Activated T-cell treated with anti-CD3 and anti-CD28 coated beads, Interleukin-2, amount 50 U/mL, for 4 hours (primary cell): ENCODE results near the gene SMARCA2. TPM values are rescaled to one million over a fixed set of nuclear protein-coding genes. Genes with fewer than 3 reads are reported as not detected.
"Not testable (repeated sequence)": the region's sequence is repeated elsewhere in the genome, so short reads cannot be mapped to it uniquely, and the experiment has no call there.

Experiments used
- ATAC-seq, 2 donors: fragments of 200-7000 bp; cut with Tn5 transposase; one replicate each; pipeline ENCODE4 v1.10.0; 2021
- DNase-seq: peaks from one replicate; pipeline ENCODE4 v3.0.0-alpha.2; 2020
- H3K27me3 Mint-ChIP-seq: one replicate; pipeline ENCODE4 v1.8.0; 2021; ENCODE audit warnings: low read depth, mixed read lengths
- H3K36me3 Mint-ChIP-seq: one replicate; pipeline ENCODE4 v1.8.0; 2022; ENCODE audit warnings: mixed read lengths; ENCODE audit not compliant: insufficient read depth
- H3K4me1 Mint-ChIP-seq: one replicate; pipeline ENCODE4 v1.8.0; 2021; ENCODE audit warnings: low read depth, mixed read lengths
- H3K4me3 Mint-ChIP-seq: one replicate; pipeline ENCODE4 v1.8.0; 2021; ENCODE audit warnings: mild to moderate bottlenecking, moderate library complexity, mixed read lengths
- H3K9me3 Mint-ChIP-seq: one replicate; pipeline ENCODE4 v1.8.0; 2021; ENCODE audit warnings: mixed read lengths
- total RNA-seq, 3 donors: library from RNA; stranded (reverse); gene quantifications; one replicate each; pipeline ENCODE4 v1.2.1, GENCODE V29; 2021

The SMARCA2 gene
- total RNA-seq, 3 donors from 2014 or later, result 65.4 to 120 (median 93.5) TPM

DNA sequence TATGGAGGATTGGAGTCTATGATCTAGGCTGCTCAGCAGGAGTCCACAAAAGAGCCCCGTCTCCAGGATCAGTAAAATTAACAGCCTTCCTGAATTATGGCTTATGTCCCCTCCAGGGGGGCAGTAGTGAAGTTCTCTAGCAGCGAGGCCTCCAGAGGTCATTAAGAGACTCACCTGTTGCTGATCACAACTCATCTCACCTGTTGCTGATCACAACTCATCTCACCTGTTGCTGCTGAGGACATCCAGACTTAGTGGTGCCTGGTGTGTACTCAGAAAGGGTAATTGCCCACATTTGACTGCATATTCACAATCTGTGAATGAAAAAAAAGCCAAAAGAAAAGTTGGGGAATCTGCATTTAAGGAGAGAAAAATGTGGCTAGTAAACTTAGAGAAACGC is 129.5 kb downstream of the SMARCA2 start:
- Mint-ChIP-seq H3K4me3 (no peak overlapping the region), H3K9me3 (no peaks in the 10 kb centered on the region), H3K4me1 (peaks cover 59% of the 10 kb centered on the region), H3K36me3 (peaks cover 26% of the 10 kb centered on the region), H3K27me3 (no peaks in the 10 kb centered on the region)
- ATAC-seq (no peak), DNase-seq (no peak)

DNA sequence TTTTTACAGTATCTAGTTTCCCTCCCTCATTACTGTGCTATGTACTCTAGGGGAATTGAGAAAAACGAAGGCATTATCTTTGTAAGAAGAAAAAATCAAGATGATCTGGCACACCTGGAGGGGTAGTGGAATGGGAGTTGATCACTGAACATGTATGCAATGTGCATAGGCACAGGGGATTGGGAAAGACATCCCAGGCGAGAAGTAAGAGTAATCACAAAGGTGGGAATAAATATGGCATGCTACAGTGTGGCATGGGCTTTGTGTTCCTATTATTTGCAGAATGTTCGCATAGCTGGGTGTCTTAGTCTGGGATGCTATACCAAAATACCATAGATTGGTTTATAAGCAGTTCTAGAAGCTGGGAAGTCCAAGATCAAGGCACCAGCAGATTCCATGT is 130.6 kb downstream of the SMARCA2 start:
- peaks cover 54% of the 10 kb centered on the region for H3K4me1 Mint-ChIP-seq
- no peaks in the 10 kb centered on the region for H3K27me3 Mint-ChIP-seq
- H3K9me3 Mint-ChIP-seq, result no peaks in the 10 kb centered on the region
- ATAC-seq (no peak), DNase-seq (no peak)
- peaks cover 24% of the 10 kb centered on the region for H3K36me3 Mint-ChIP-seq
- H3K4me3 Mint-ChIP-seq, result no peak overlapping the region

DNA sequence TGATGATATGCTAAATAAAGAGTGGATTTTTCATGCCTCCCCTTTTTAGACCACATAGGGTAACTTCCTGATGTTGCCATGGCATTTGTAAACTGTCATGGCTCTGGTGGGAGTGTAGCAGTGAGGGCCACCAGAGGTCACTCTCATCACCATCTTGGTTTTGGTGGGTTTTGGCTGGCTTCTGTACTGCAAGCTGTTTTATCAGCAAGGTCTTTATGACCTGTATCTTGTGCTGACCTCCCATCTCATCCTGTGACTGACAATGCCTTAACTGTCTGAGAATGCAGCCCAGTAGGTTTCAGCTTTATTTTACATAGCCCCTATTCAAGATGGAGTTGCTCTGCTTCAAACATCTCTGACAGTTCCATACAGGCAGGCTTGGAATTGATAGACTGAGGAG is 131.6 kb downstream of the SMARCA2 start:
- Mint-ChIP-seq H3K4me1 (peaks cover 50% of the 10 kb centered on the region), H3K36me3 (peaks cover 19% of the 10 kb centered on the region)
- DNase-seq, result not testable (repeated sequence)

DNA sequence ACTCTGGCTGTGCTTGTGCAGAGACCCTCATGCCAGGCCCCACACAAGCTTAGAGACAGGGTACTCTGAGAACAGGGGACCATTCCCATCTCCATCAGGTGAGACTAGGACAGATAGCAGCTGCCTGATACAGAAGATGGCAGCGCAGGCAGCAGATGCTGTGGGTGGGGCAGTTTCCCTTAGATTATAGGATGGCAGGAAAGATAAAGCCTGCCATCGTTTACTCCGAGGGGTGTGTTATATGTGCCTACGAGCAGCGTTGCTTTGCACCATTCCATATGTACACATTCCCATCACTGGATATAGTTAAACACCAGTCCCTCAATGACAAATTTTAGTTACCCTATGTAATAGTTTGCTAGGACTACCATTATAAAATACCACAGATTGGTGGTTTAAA is 135.2 kb downstream of the SMARCA2 start:
- H3K4me3 Mint-ChIP-seq, result no peak overlapping the region
- DNase-seq (no peak), ATAC-seq (no peak)
- H3K4me1 Mint-ChIP-seq, result peaks cover 40% of the 10 kb centered on the region
- H3K9me3 Mint-ChIP-seq, result no peaks in the 10 kb centered on the region
- peaks cover 12% of the 10 kb centered on the region for H3K36me3 Mint-ChIP-seq
- no peaks in the 10 kb centered on the region for H3K27me3 Mint-ChIP-seq

More for the DNA sequence above, 131.6 kb downstream of the SMARCA2 start:
- H3K4me3 Mint-ChIP-seq, ATAC-seq, H3K27me3 Mint-ChIP-seq, H3K9me3 Mint-ChIP-seq: not testable (repeated sequence)

DNA sequence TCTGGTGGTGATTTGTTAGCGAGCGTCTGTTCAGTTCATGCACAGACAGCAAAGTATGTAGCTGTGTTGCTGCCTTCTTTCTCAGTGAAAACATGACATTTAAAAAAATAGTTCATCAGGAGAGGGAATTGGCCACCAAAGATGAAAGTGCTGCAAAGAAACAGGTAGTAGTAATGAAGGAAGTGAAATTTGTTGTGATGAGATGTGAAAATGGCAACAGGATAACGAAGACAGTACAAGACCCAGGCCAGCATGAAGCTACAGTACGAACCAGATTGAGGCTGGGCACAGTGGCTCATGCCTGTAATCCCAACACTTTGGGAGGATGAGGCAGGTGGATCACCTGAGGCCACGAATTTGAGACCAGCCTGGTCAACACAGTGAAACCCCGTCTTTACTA is 136.0 kb downstream of the SMARCA2 start:
- Mint-ChIP-seq H3K36me3 (peaks cover 12% of the 10 kb centered on the region), H3K9me3 (no peaks in the 10 kb centered on the region), H3K27me3 (no peaks in the 10 kb centered on the region), H3K4me3 (no peak overlapping the region), H3K4me1 (peaks cover 41% of the 10 kb centered on the region)
- DNase-seq, result no peak
- ATAC-seq, result no peak

DNA sequence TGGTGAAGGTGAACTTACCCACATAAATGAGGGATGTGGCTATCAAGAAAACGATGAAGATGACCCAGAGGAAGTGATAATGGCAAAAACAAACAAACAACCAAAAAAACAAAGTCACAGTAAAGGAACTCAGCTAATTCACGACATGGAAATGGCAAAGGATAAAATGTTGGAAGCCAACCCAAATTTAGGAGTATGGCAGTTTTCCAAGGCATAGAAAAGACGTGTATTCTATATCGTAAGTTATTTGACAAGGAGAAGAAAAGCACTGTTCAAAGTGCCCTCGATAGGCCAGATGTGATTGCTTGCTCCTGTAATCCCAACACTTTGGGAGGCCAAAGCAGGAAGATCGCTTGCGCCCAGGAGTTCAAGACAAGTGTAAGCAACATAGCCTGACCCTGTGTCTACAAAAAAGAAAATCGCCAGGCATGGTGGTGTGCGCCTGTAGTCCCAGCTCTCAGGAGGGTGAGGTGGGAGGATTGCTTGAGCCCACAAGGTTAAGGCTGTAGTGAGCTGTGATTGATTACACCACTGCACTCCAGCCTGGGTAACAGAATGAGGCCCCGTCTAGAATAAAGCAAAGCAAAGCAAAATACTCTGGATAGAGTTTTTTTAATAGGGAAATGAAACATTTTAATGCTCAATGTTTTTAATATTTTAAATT is 138.0 kb downstream of the SMARCA2 start:
- Mint-ChIP-seq H3K9me3 (no peaks in the 10 kb centered on the region), H3K4me3 (no peak overlapping the region), H3K36me3 (peaks cover 7% of the 10 kb centered on the region), H3K27me3 (no peaks in the 10 kb centered on the region), H3K4me1 (peaks cover 47% of the 10 kb centered on the region)
- no peak for DNase-seq
- ATAC-seq, result no peak

DNA sequence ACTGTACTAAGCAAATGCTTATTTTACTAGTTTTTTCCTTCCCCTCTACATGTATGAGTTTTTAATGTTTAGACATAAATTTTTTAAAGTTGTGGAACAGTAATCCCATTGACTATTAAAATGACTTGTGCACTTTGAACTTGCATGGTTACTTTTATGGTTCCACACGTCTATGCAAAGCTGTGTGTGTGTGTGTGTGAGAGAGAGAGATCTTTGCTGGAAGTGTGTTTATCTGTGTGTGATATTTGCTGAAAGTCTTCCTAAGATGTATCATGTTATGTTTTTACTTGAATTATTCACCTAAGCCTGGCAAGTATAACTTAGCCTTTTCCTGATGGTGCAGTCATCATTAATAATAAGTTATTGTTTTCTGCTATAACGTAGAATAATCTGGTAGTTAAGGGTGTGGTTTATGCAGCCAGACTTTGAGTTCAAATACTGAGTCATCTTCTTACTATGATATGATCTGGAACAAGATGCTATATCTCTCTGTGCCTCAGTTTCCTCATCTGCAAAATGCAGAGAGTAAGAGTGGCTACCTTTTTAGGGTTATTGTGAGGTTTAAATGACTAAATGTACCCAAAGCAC is 138.6 kb downstream of the SMARCA2 start:
- ATAC-seq (no peak), DNase-seq (no peak)
- peaks cover 6% of the 10 kb centered on the region for H3K36me3 Mint-ChIP-seq
- H3K4me3 Mint-ChIP-seq, result no peak overlapping the region
- peaks cover 51% of the 10 kb centered on the region for H3K4me1 Mint-ChIP-seq
- H3K9me3 Mint-ChIP-seq, result no peaks in the 10 kb centered on the region
- no peaks in the 10 kb centered on the region for H3K27me3 Mint-ChIP-seq

DNA sequence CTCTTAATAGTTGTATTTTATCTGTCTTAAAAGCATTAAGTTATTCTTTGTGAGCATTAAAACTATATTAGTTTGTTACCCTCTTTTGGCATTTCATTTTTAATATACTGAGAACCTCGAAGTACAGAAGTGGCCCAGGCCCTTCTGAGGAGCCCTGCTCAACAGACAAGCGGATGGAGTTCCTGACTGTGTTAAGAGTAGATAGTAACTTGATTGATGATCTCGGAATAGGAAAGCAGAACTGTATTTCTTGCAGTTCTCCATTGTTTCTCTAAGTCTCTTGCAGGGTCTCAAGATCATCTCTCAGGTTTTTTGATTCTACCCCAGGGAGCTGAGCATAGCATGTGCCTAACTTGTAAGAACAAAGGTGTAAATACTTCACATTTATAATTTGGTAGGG is 139.6 kb downstream of the SMARCA2 start:
- ATAC-seq (no peak), DNase-seq (no peak)
- Mint-ChIP-seq H3K27me3 (no peaks in the 10 kb centered on the region), H3K36me3 (peaks cover 3% of the 10 kb centered on the region), H3K9me3 (no peaks in the 10 kb centered on the region), H3K4me1 (peaks cover 56% of the 10 kb centered on the region), H3K4me3 (no peak overlapping the region)

DNA sequence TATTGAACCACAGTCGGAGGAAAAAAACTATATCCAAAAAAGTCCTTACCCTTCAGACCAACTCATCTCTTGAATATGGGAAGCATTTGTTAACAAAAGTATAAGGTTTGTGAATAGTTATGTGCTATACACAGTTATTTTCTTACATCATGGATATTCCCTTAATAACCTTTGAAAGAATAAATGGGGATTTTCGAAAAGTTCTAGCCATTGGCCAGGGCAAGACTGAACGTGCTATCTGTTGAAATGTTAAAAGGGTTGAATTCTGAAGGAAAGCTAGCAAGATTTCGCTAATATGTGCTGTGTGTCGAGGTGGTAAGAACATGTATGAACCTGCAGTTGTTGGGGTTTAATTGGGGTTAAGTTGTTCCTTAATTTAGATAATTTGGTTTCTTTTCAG is 140.8 kb downstream of the SMARCA2 start:
- ATAC-seq, result no peak
- Mint-ChIP-seq H3K27me3 (no peaks in the 10 kb centered on the region), H3K36me3 (peaks cover 3% of the 10 kb centered on the region), H3K4me3 (no peak overlapping the region), H3K4me1 (peaks cover 65% of the 10 kb centered on the region), H3K9me3 (no peaks in the 10 kb centered on the region)
- no peak for DNase-seq

DNA sequence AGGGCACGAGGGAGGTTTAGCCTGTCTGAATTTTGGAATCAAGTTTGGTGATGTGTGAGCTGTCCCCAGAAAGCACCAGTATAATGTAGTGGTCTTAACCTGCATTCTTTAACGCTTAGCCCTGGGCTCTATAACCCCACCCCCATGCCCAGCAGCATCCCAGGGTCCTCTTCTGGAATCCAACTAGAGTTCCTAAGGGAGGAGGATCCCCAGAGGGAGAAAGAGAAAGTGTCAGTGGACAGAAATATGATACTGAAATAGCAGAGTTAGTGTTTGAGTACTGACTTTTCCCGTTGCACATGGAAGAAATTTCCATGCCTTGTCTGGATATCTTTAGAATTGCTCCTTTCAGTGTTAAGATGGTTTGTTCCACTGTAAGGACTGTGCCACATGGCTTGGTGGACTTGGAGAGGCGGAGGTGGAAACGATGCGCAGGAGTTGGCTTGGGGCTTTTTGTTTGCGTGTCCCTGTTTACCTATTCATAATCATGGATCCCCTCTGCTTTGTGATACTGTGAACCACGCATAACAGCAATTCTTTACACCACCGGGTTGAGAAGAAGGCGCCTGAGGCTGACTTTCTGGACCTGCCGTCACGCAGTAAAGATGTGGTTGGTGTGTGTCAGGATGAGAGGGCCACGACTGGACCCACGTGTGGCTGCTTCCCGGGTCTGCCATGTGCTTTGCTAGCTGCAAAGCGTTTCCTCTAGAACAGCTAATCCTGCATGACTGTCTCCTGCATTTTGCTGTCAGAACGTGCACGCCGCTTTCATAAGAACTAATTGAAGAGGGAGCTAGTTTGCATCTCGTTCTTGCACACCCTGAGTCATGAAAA is 142.3 kb downstream of the SMARCA2 start:
- DNase-seq (no peak), ATAC-seq (peak; percentile 80 to 87)
- Mint-ChIP-seq H3K36me3 (peaks cover 6% of the 10 kb centered on the region), H3K27me3 (no peaks in the 10 kb centered on the region), H3K4me3 (peak overlapping the region; percentile 91), H3K9me3 (no peaks in the 10 kb centered on the region), H3K4me1 (peaks cover 60% of the 10 kb centered on the region)

DNA sequence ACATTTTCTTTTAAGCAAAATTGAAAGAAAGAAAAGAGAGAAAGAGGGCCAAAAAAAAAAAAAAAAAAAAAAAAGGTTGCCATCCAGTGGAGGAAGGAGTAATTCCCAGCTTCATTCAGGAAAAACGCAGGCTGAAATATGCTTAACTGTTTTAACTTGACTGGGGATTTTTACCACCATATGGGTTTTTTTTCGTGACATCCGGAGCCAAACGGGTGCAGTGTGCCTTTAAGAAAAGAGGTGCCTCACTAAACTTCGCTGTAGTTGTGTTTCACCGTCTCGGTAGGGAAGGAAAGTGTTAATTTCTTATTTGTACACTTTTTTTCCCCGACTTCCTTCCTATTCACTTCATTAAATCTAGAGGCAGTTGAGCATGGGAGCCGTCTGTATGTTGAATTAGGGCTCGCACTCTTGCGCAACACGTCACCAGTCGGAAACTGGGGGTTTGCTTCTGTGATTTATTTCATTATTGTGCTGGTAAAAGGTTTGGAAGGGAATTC is 143.0 kb downstream of the SMARCA2 start:
- H3K9me3 Mint-ChIP-seq, result no peaks in the 10 kb centered on the region

DNA sequence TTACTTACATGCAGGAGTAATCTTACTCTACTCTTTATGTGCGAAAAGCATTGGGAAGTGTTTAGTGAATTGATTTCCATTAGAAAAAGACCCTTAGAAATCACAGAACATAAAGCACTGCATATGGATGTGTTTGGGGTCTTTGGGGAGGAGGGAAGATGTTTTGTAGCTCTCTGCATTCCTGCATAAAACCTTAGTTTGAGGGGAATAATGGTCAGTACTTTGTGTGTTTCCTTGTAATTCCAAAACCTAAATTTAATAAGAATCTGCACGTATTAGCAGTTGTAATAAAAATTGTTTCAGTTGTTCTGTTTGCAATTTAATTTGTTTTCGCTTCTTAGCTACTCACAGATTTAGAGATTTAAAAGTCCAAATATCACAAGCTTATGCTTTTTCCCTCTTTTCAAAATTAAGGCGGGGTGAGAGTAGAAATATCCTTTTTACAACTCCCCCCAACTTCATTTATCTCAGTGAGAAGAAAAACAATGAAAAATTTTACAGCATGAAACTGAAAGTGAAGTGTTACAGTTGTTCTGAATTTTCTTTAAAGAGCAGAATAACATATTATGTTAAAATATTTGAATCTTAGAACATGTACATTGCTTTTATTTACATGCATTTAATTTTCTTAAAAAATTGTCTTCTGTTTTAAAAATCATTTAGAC is 143.8 kb downstream of the SMARCA2 start:
- H3K4me3 Mint-ChIP-seq, result peak overlapping the region; percentile 91
- H3K27me3 Mint-ChIP-seq, result no peaks in the 10 kb centered on the region
- H3K4me1 Mint-ChIP-seq, result peaks cover 58% of the 10 kb centered on the region
- no peak for DNase-seq
- H3K36me3 Mint-ChIP-seq, result peaks cover 12% of the 10 kb centered on the region
- no peak for ATAC-seq
- no peaks in the 10 kb centered on the region for H3K9me3 Mint-ChIP-seq

More for the DNA sequence above, 143.0 kb downstream of the SMARCA2 start:
- H3K36me3 Mint-ChIP-seq, result peaks cover 12% of the 10 kb centered on the region
- H3K4me3 Mint-ChIP-seq, result peak overlapping the region; percentile 91
- H3K4me1 Mint-ChIP-seq, result peaks cover 59% of the 10 kb centered on the region
- H3K27me3 Mint-ChIP-seq, result no peaks in the 10 kb centered on the region
- peak; percentile 17 for DNase-seq
- peak; percentile 60 to 68 for ATAC-seq

DNA sequence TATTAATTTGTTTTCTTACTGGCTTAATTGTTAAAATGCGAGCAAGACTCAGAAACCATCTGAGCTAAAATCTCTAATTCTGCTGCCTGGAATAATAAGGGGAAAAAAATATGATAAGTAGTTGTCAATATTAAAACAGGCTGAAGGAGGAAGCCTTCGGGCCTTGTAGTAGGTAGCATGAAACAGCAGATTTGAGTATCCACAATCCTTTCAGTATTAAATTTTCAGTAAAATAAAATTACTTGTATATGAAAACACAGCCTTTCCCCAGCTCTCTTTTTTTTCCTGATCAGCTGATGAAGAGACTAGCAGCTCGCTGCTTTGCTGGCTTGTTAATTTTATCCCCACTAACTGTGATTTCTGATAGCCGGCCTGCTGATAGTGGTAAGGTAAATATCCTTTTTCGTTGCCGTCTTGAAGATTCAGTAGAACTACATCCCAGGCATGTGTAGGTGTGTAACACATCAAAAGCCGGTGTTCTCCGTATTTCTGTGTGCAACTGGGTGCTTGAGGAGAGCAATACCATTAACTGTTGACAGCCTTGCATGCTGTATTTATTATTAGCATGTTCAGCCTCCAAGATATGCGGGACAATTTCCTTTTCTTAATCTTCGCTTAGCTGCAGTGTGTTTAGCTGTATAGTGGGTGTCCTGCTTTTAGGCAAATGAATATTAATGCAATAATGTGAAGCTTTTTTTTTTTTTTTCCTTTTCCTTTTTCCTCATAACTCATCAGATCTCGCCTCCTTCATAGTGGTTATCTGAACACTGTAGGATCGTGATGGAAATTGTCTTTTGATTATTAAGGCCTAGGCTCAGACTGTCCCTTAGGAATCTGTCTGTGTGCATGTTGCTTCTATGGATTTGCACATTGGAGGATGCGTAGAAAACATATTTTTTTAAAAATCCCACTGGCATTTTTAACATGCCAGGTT is 144.6 kb downstream of the SMARCA2 start:
- H3K27me3 Mint-ChIP-seq, result no peaks in the 10 kb centered on the region
- DNase-seq (no peak), ATAC-seq (no peak)
- peaks cover 19% of the 10 kb centered on the region for H3K36me3 Mint-ChIP-seq
- H3K4me1 Mint-ChIP-seq, result peaks cover 61% of the 10 kb centered on the region
- H3K9me3 Mint-ChIP-seq, result no peaks in the 10 kb centered on the region
- peak overlapping the region; percentile 58 for H3K4me3 Mint-ChIP-seq
